CD4-positive, alpha-beta T cell (primary cell): Measurements from ENCODE around the gene SMAD6. TPM values are rescaled to one million over a fixed set of nuclear protein-coding genes. Genes with fewer than 3 reads are reported as not detected.

Source experiments
- ATAC-seq: fragments of 200-7000 bp; cut with Tn5 transposase; one replicate; pipeline ENCODE4 v1.10.0; 2022; ENCODE audit warnings: mild to moderate bottlenecking; ENCODE audit not compliant: poor library complexity
- CTCF ChIA-PET: fragments of 350-600 bp; sonication (Branson Sonifier 250); formaldehyde crosslinking; loops from one replicate; lab custom pipeline; 2021; ENCODE audit warnings: antibody characterized with exemption, inconsistent platforms; lab: Charles Lee
- POLR2A ChIA-PET: fragments of 350-600 bp; sonication (Branson Sonifier 250); formaldehyde crosslinking; loops from one replicate; lab custom pipeline; 2021; ENCODE audit warnings: antibody characterized with exemption, inconsistent platforms; lab: Charles Lee
- DNase-seq, 14 experiments: peaks; one replicate each; pipeline ENCODE4 v3.0.0-alpha.2; 2013 to 2020; ENCODE audit warnings: mixed read lengths in 2 of 14
- H3K27ac ChIP-seq, 2 donors: one replicate each; pipeline versions ENCODE4 v1.5.1 to v1.7.0; 2013; ENCODE audit warnings: low read length in 2 of 2, low read depth in 1 of 2, mild to moderate bottlenecking in 1 of 2
- H3K27me3 ChIP-seq, 2 experiments: 1 replicate in 1 of 2; 2 replicates in 1 of 2; pipeline versions ENCODE4 v1.6.1 to v1.7.0; 2013; ENCODE audit warnings: low read length in 2 of 2, control low read depth in 1 of 2, mild to moderate bottlenecking in 1 of 2, moderate library complexity in 1 of 2; ENCODE audit not compliant: insufficient read depth in 2 of 2, control insufficient read depth in 1 of 2
- H3K36me3 ChIP-seq: one replicate; pipeline ENCODE4 v1.6.1; 2013; ENCODE audit warnings: low read length, control low read depth; ENCODE audit not compliant: insufficient read depth
- H3K4me1 ChIP-seq: one replicate; pipeline ENCODE4 v1.6.1; 2013; ENCODE audit warnings: low read length, control low read depth; ENCODE audit not compliant: insufficient read depth
- H3K4me3 ChIP-seq: one replicate; pipeline ENCODE4 v1.5.1; 2013; ENCODE audit warnings: mild to moderate bottlenecking, low read length, moderate library complexity
- H3K9me3 ChIP-seq, 2 experiments: 1 replicate in 1 of 2; 2 replicates in 1 of 2; pipeline versions ENCODE4 v1.6.1 to v1.7.0; 2013; ENCODE audit warnings: low read length in 2 of 2, mild to moderate bottlenecking in 2 of 2, control low read depth in 1 of 2, moderate library complexity in 1 of 2; ENCODE audit not compliant: control insufficient read depth in 1 of 2, insufficient read depth in 1 of 2
- H3K27ac Mint-ChIP-seq: one replicate; pipeline ENCODE4 v1.8.0; 2020; ENCODE audit warnings: mixed read lengths
- H3K27me3 Mint-ChIP-seq: one replicate; pipeline ENCODE4 v1.8.0; 2021; ENCODE audit warnings: mixed read lengths
- H3K36me3 Mint-ChIP-seq: one replicate; pipeline ENCODE4 v1.8.0; 2021; ENCODE audit warnings: low read depth, mixed read lengths
- H3K4me1 Mint-ChIP-seq: one replicate; pipeline ENCODE4 v1.8.0; 2021; ENCODE audit warnings: low read depth, mixed read lengths
- H3K4me3 Mint-ChIP-seq: one replicate; pipeline ENCODE4 v1.8.0; 2020; ENCODE audit warnings: mild to moderate bottlenecking, mixed read lengths
- H3K9me3 Mint-ChIP-seq: one replicate; pipeline ENCODE4 v1.8.0; 2020; ENCODE audit warnings: mixed read lengths
- intact Hi-C, 2 experiments: fragments of 100-400 bp; cut with DNase I in 1 of 2; cut with micrococcal nuclease in 1 of 2; formaldehyde crosslinking; loops; one replicate each; pipeline versions ENCODE4 v1.15.1 to v1.9.0; 2023 to 2025; cut with DNase I, micrococcal nuclease
- total RNA-seq, 174 experiments: library from RNA in 2 of 174; stranded (reverse) in 2 of 174; gene quantifications; one replicate each; pipeline ENCODE4 v1.2.3 and lab custom pipeline; 2021 to 2026
- TF ChIP-seq, protein P1 (sequence below): fragments of 200-600 bp; IDR thresholded peaks from one replicate; pipeline ENCODE4 v1.8.0; 2022; ENCODE audit warnings: antibody characterized with exemption, mild to moderate bottlenecking

SMAD6 gene
- total RNA-seq, 2 experiments from 2014 or later = 0.59 to 0.69 TPM

DNA sequence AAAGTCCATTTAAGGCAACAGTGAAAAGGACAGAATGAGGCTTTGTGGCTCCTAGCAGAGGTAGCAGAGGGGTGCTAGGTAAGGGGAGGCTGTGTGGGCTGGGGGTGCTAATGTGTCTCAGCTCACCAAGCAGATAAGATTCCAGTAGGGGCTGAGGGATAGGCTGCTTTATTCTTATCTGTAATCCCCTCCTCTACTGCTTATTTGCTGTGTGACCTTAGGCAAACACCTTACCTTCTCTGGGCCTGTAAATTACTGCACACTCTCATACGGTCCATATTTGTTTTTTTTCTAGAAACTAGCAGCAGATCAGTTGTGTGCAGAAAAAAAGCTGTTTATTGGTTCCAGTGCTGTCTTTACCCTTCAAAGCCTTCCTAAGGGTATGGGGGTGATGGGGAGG, 52.8 kb downstream of the SMAD6 start:
- DNase-seq (no peak), ATAC-seq (no peak)
- H3K27me3 Mint-ChIP-seq = peaks cover 6% of the 10 kb centered on the region
- H3K4me1 ChIP-seq = peaks cover 12% of the 10 kb centered on the region
- H3K27ac Mint-ChIP-seq = no peak overlapping the region
- peaks cover 12% of the 10 kb centered on the region for H3K4me1 Mint-ChIP-seq
- peaks cover 0 to 11% of the 10 kb centered on the region in 2 experiments for H3K27me3 ChIP-seq
- TF ChIP-seq, protein P1, sequence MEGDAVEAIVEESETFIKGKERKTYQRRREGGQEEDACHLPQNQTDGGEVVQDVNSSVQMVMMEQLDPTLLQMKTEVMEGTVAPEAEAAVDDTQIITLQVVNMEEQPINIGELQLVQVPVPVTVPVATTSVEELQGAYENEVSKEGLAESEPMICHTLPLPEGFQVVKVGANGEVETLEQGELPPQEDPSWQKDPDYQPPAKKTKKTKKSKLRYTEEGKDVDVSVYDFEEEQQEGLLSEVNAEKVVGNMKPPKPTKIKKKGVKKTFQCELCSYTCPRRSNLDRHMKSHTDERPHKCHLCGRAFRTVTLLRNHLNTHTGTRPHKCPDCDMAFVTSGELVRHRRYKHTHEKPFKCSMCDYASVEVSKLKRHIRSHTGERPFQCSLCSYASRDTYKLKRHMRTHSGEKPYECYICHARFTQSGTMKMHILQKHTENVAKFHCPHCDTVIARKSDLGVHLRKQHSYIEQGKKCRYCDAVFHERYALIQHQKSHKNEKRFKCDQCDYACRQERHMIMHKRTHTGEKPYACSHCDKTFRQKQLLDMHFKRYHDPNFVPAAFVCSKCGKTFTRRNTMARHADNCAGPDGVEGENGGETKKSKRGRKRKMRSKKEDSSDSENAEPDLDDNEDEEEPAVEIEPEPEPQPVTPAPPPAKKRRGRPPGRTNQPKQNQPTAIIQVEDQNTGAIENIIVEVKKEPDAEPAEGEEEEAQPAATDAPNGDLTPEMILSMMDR = no peak
- no peak overlapping the region for H3K4me3 Mint-ChIP-seq
- H3K36me3 Mint-ChIP-seq = no peaks in the 10 kb centered on the region
- ChIA-PET CTCF (no interaction called here), POLR2A (no interaction called here)
- peaks cover 12 to 23% of the 10 kb centered on the region in 2 experiments for H3K9me3 ChIP-seq
- intact Hi-C loops = no loop called here
- H3K36me3 ChIP-seq = no peaks in the 10 kb centered on the region
- H3K9me3 Mint-ChIP-seq = peaks cover 2% of the 10 kb centered on the region
- no peak overlapping the region for H3K27ac ChIP-seq
- H3K4me3 ChIP-seq = no peak overlapping the region

DNA sequence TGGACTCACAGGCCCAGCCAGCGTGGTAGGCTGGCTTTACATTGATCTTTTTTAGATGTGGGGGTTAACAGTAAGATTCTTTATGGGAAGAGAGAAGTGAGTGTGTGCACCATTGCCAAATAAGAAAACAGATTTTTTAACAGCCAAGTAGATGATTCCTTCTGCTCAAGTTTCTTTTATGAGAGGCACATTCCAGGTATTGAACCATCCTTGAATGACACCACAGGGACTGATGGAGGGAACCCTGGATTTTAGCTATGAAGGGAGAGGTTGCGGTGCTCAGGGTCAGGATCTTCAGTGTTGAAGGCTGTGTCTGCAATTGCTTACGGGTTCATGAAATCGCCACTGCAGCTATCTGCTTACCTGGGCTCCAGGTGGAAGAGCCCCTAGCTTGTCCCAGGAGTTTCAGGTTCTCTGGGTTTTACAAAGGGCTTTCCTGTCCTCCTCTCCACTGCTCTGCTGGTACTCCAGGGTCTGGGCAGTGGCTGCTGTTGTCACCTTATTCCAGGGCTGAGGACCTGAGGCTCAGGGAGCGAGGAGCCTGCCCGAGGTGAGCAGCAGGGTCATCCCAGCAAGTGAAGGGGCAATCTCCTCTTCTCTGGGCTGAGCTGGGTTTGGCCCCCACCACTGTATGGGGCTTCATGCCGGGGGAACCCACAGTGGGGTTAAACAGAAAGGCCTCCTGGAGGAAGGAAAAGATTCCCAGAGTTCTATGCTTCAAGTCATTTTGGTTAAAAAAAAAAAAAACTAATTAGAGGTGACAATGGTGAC, 53.4 kb downstream of the SMAD6 start:
- TF ChIP-seq, protein P1 = no peak
- H3K4me1 Mint-ChIP-seq = peaks cover 12% of the 10 kb centered on the region
- H3K27me3 Mint-ChIP-seq = peaks cover 6% of the 10 kb centered on the region
- H3K36me3 ChIP-seq = no peaks in the 10 kb centered on the region
- no peak overlapping the region for H3K27ac ChIP-seq
- no peak overlapping the region for H3K4me3 ChIP-seq
- ChIA-PET POLR2A (no interaction called here), CTCF (no interaction called here)
- DNase-seq = no peak
- intact Hi-C loops = no loop called here
- no peak overlapping the region for H3K4me3 Mint-ChIP-seq
- ATAC-seq = no peak
- no peak overlapping the region for H3K27ac Mint-ChIP-seq
- H3K36me3 Mint-ChIP-seq = no peaks in the 10 kb centered on the region
- H3K4me1 ChIP-seq = peaks cover 12% of the 10 kb centered on the region
- peaks cover 2% of the 10 kb centered on the region for H3K9me3 Mint-ChIP-seq
- H3K9me3 ChIP-seq = peaks cover 12 to 23% of the 10 kb centered on the region in 2 experiments
- peaks cover 0 to 12% of the 10 kb centered on the region in 2 experiments for H3K27me3 ChIP-seq

DNA sequence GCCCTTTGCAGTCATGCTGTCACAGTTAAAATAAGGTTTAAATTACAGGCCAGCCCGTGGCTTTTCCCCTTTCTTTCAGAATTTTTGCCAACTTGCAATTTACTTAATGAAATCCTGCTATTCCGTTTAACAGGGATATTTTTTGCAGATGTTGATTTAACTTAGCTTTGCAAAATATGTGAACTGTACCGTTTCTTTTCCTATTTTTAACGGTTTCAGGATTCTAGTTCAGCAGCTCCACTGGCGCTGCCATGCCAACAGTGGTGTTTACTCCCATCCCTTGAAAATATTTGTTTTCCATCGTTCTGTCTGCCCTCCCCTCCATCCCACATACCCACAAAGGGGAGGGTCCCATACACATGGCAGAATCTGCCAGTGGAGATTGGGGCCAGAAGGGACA, 54.3 kb downstream of the SMAD6 start:
- H3K27me3 Mint-ChIP-seq = peaks cover 11% of the 10 kb centered on the region
- H3K9me3 ChIP-seq = peaks cover 12 to 23% of the 10 kb centered on the region in 2 experiments
- no peak overlapping the region for H3K4me3 ChIP-seq
- H3K27me3 ChIP-seq = peaks cover 4 to 17% of the 10 kb centered on the region in 2 experiments
- peaks cover 11% of the 10 kb centered on the region for H3K4me1 ChIP-seq
- CTCF ChIA-PET = no interaction called here
- TF ChIP-seq, protein P1 = no peak
- no peak overlapping the region for H3K27ac Mint-ChIP-seq
- peaks cover 10% of the 10 kb centered on the region for H3K4me1 Mint-ChIP-seq
- H3K36me3 ChIP-seq = no peaks in the 10 kb centered on the region
- DNase-seq (no peak), ATAC-seq (no peak)
- intact Hi-C loops = no loop called here
- no peaks in the 10 kb centered on the region for H3K36me3 Mint-ChIP-seq
- peaks cover 2% of the 10 kb centered on the region for H3K9me3 Mint-ChIP-seq
- POLR2A ChIA-PET = no interaction called here
- no peak overlapping the region for H3K4me3 Mint-ChIP-seq
- no peak overlapping the region for H3K27ac ChIP-seq
